Measurements from ENCODE around the gene ESF1.

The ESF1 gene

GRCh38 chr20:13822459-13822858, 37.7 kb upstream of the ESF1 start:
- no peak overlapping the region for H4K12ac ChIP-seq (ENCODE audit: low read depth, low read length)
- DNase-seq: no peak
- H4K91ac ChIP-seq (ENCODE audit: low read depth, low read length): no peak overlapping the region
- H2BK120ac ChIP-seq (ENCODE audit: insufficient read depth, low read length, poor library complexity): no peak overlapping the region
- H3K4me2 ChIP-seq (ENCODE audit: low read length): no peak overlapping the region
- H3K4ac ChIP-seq (ENCODE audit: low read depth, low read length): no peak overlapping the region
- H2AK5ac ChIP-seq (ENCODE audit: low read length): no peak overlapping the region
- H3K4me1 ChIP-seq (ENCODE audit: control insufficient read depth in 1 of 2, insufficient read depth in 2 of 2, low read length in 2 of 2): no peaks in the 10 kb centered on the region
- no peak overlapping the region for H2AFZ ChIP-seq (ENCODE audit: insufficient read depth, low read length, poor library complexity)
- H3K9ac ChIP-seq (ENCODE audit: low read length): no peak overlapping the region
- no peak overlapping the region for H3K4me3 ChIP-seq (ENCODE audit: low read depth, low read length)
- no peak overlapping the region for H3K18ac ChIP-seq (ENCODE audit: low read length)
- H3K9me3 ChIP-seq (ENCODE audit: insufficient read depth, low read depth, low read length): no peaks in the 10 kb centered on the region
- no peaks in the 10 kb centered on the region for H3K27me3 ChIP-seq (ENCODE audit: insufficient read depth, low read length)
- no peak overlapping the region for H3K14ac ChIP-seq (ENCODE audit: low read length)
- H3K79me1 ChIP-seq (ENCODE audit: low read length): no peaks in the 10 kb centered on the region
- H2BK12ac ChIP-seq (ENCODE audit: low read length): no peak overlapping the region
- no peak overlapping the region for H3K23ac ChIP-seq (ENCODE audit: low read length)
- peaks cover 0 to 4% of the 10 kb centered on the region in 2 experiments for H3K36me3 ChIP-seq (ENCODE audit: control insufficient read depth in 1 of 2, insufficient read depth in 2 of 2, low read length in 2 of 2)
- H3K79me2 ChIP-seq (ENCODE audit: control insufficient read depth, insufficient read depth, low read length, poor library complexity): no peaks in the 10 kb centered on the region
- no CpG with 5 or more reads among the region's 2 CpGs for WGBS (ENCODE audit: extremely low coverage, insufficient coverage, insufficient read length)
- no peak overlapping the region for H2BK5ac ChIP-seq (ENCODE audit: low read depth, low read length, poor library complexity)
- H4K8ac ChIP-seq (ENCODE audit: low read depth, low read length): no peak overlapping the region
- no peak overlapping the region for H3K27ac ChIP-seq (ENCODE audit: low read depth, low read length)

GRCh38 chr20:13821876-13822275, 37.2 kb upstream of the ESF1 start:
- WGBS (ENCODE audit: extremely low coverage, insufficient coverage, insufficient read length): no CpG with 5 or more reads among the region's 7 CpGs
- no peak overlapping the region for H3K9ac ChIP-seq (ENCODE audit: low read length)
- DNase-seq: peak; percentile 36 to 50

GRCh38 chr20:13819885-13820645, 35.3 kb upstream of the ESF1 start:
- H3K9me3 ChIP-seq (ENCODE audit: insufficient read depth, low read depth, low read length): no peaks in the 10 kb centered on the region
- no peak overlapping the region for H3K4me3 ChIP-seq (ENCODE audit: low read depth, low read length)
- H3K79me2 ChIP-seq (ENCODE audit: control insufficient read depth, insufficient read depth, low read length, poor library complexity): no peaks in the 10 kb centered on the region
- no peak overlapping the region for H4K91ac ChIP-seq (ENCODE audit: low read depth, low read length)
- H3K14ac ChIP-seq (ENCODE audit: low read length): no peak overlapping the region
- H2BK120ac ChIP-seq (ENCODE audit: insufficient read depth, low read length, poor library complexity): no peak overlapping the region
- no peaks in the 10 kb centered on the region for H3K79me1 ChIP-seq (ENCODE audit: low read length)
- H3K23ac ChIP-seq (ENCODE audit: low read length): no peak overlapping the region
- H3K4me2 ChIP-seq (ENCODE audit: low read length): no peak overlapping the region
- no peaks in the 10 kb centered on the region for H3K4me1 ChIP-seq (ENCODE audit: control insufficient read depth in 1 of 2, insufficient read depth in 2 of 2, low read length in 2 of 2)
- no peak overlapping the region for H2AFZ ChIP-seq (ENCODE audit: insufficient read depth, low read length, poor library complexity)
- no peak overlapping the region for H3K9ac ChIP-seq (ENCODE audit: low read length)
- H3K27ac ChIP-seq (ENCODE audit: low read depth, low read length): no peak overlapping the region
- peaks cover 4 to 10% of the 10 kb centered on the region in 2 experiments for H3K36me3 ChIP-seq (ENCODE audit: control insufficient read depth in 1 of 2, insufficient read depth in 2 of 2, low read length in 2 of 2)
- no peak overlapping the region for H3K4ac ChIP-seq (ENCODE audit: low read depth, low read length)
- H2BK12ac ChIP-seq (ENCODE audit: low read length): no peak overlapping the region
- DNase-seq: peak; percentile 27 to 92
- no peak overlapping the region for H2AK5ac ChIP-seq (ENCODE audit: low read length)
- no peak overlapping the region for H4K8ac ChIP-seq (ENCODE audit: low read depth, low read length)
- H3K18ac ChIP-seq (ENCODE audit: low read length): no peak overlapping the region
- H4K12ac ChIP-seq (ENCODE audit: low read depth, low read length): no peak overlapping the region
- no peak overlapping the region for H2BK5ac ChIP-seq (ENCODE audit: low read depth, low read length, poor library complexity)
- WGBS (ENCODE audit: extremely low coverage, insufficient coverage, insufficient read length): no CpG with 5 or more reads among the region's 5 CpGs
- H3K27me3 ChIP-seq (ENCODE audit: insufficient read depth, low read length): no peaks in the 10 kb centered on the region

More at GRCh38 chr20:13821876-13822275, 37.2 kb upstream of the ESF1 start:
- Histone ChIP-seq H3K36me3 (ENCODE audit: control insufficient read depth in 1 of 2, insufficient read depth in 2 of 2, low read length in 2 of 2) (peaks cover 0 to 4% of the 10 kb centered on the region in 2 experiments), H2AFZ (ENCODE audit: insufficient read depth, low read length, poor library complexity) (no peak overlapping the region), H3K14ac (ENCODE audit: low read length) (no peak overlapping the region), H4K91ac (ENCODE audit: low read depth, low read length) (no peak overlapping the region), H3K27ac (ENCODE audit: low read depth, low read length) (no peak overlapping the region), H3K27me3 (ENCODE audit: insufficient read depth, low read length) (no peaks in the 10 kb centered on the region), H3K4me1 (ENCODE audit: control insufficient read depth in 1 of 2, insufficient read depth in 2 of 2, low read length in 2 of 2) (no peaks in the 10 kb centered on the region), H3K79me1 (ENCODE audit: low read length) (no peaks in the 10 kb centered on the region), H3K9me3 (ENCODE audit: insufficient read depth, low read depth, low read length) (no peaks in the 10 kb centered on the region), H2AK5ac (ENCODE audit: low read length) (no peak overlapping the region), H3K4me3 (ENCODE audit: low read depth, low read length) (no peak overlapping the region), H2BK120ac (ENCODE audit: insufficient read depth, low read length, poor library complexity) (no peak overlapping the region), H3K4me2 (ENCODE audit: low read length) (no peak overlapping the region), H2BK5ac (ENCODE audit: low read depth, low read length, poor library complexity) (no peak overlapping the region), H3K23ac (ENCODE audit: low read length) (no peak overlapping the region), H3K79me2 (ENCODE audit: control insufficient read depth, insufficient read depth, low read length, poor library complexity) (no peaks in the 10 kb centered on the region), H3K4ac (ENCODE audit: low read depth, low read length) (no peak overlapping the region), H2BK12ac (ENCODE audit: low read length) (no peak overlapping the region), H3K18ac (ENCODE audit: low read length) (no peak overlapping the region), H4K8ac (ENCODE audit: low read depth, low read length) (no peak overlapping the region), H4K12ac (ENCODE audit: low read depth, low read length) (no peak overlapping the region)

- Histone ChIP-seq H3K23ac (ENCODE audit: low read length) (no peak overlapping the region), H2AK5ac (ENCODE audit: low read length) (no peak overlapping the region), H3K36me3 (ENCODE audit: control insufficient read depth in 1 of 2, insufficient read depth in 2 of 2, low read length in 2 of 2) (peaks cover 7 to 21% of the 10 kb centered on the region in 2 experiments), H3K9me3 (ENCODE audit: insufficient read depth, low read depth, low read length) (no peaks in the 10 kb centered on the region), H3K9ac (ENCODE audit: low read length) (no peak overlapping the region), H3K18ac (ENCODE audit: low read length) (no peak overlapping the region), H3K79me2 (ENCODE audit: control insufficient read depth, insufficient read depth, low read length, poor library complexity) (no peaks in the 10 kb centered on the region), H3K79me1 (ENCODE audit: low read length) (no peaks in the 10 kb centered on the region), H3K4me1 (ENCODE audit: control insufficient read depth in 1 of 2, insufficient read depth in 2 of 2, low read length in 2 of 2) (no peaks in the 10 kb centered on the region), H4K8ac (ENCODE audit: low read depth, low read length) (no peak overlapping the region), H4K12ac (ENCODE audit: low read depth, low read length) (no peak overlapping the region), H3K27ac (ENCODE audit: low read depth, low read length) (no peak overlapping the region), H3K4me2 (ENCODE audit: low read length) (no peak overlapping the region), H2BK12ac (ENCODE audit: low read length) (no peak overlapping the region), H3K14ac (ENCODE audit: low read length) (no peak overlapping the region), H2AFZ (ENCODE audit: insufficient read depth, low read length, poor library complexity) (no peak overlapping the region), H3K4ac (ENCODE audit: low read depth, low read length) (no peak overlapping the region), H3K27me3 (ENCODE audit: insufficient read depth, low read length) (no peaks in the 10 kb centered on the region), H4K91ac (ENCODE audit: low read depth, low read length) (no peak overlapping the region), H3K4me3 (ENCODE audit: low read depth, low read length) (no peak overlapping the region), H2BK120ac (ENCODE audit: insufficient read depth, low read length, poor library complexity) (no peak overlapping the region), H2BK5ac (ENCODE audit: low read depth, low read length, poor library complexity) (no peak overlapping the region)
- peak in 1 of 2 donors; percentile 14 for DNase-seq
These were observed 32.6 kb upstream of the ESF1 start for GRCh38 chr20:13817342-13817741.

Measured in trophoblast cell (in vitro differentiated cells and primary cell).